HFFc6 (cell line): ENCODE results near the gene STRA6. TPM values are rescaled to one million over a fixed set of nuclear protein-coding genes. Genes with fewer than 3 reads are reported as not detected.
A peak's percentile ranks its signal among the peaks of the same experiment; 100 is the strongest.

ENCODE experiments used
- DNase-seq: peaks from one replicate; pipeline ENCODE4 v3.0.0-alpha.2; 2018
- H3K27ac Mint-ChIP-seq: 2 replicates; pipeline ENCODE4 v1.8.0; 2020; ENCODE audit warnings: mild to moderate bottlenecking, mixed read lengths
- H3K27me3 Mint-ChIP-seq: 2 replicates; pipeline ENCODE4 v1.8.0; 2021; ENCODE audit warnings: mild to moderate bottlenecking, moderate library complexity, mixed read lengths; ENCODE audit not compliant: insufficient read depth
- H3K36me3 Mint-ChIP-seq: 2 replicates; pipeline ENCODE4 v1.8.0; 2021; ENCODE audit warnings: low read depth, mixed read lengths
- H3K4me1 Mint-ChIP-seq: 2 replicates; pipeline ENCODE4 v1.8.0; 2020; ENCODE audit warnings: low read depth, mixed read lengths
- H3K4me3 Mint-ChIP-seq: 2 replicates; pipeline ENCODE4 v1.8.0; 2020; ENCODE audit warnings: mild to moderate bottlenecking, moderate library complexity, mixed read lengths
- H3K9me3 Mint-ChIP-seq: 2 replicates; pipeline ENCODE4 v1.8.0; 2020; ENCODE audit warnings: mild to moderate bottlenecking, mixed read lengths
- CTCF ChIP-seq: fragments of 200-600 bp; sonication (generic); IDR thresholded peaks from 2 replicates; pipeline ENCODE4 v1.5.0; 2021; ENCODE audit warnings: antibody characterized with exemption, mild to moderate bottlenecking
- total RNA-seq, 6 experiments: library from RNA; stranded (reverse); fragmentation: NEBNext Ultra II Directional; extraction: Animal tissue kit (Norgen Biotek cat#: 25700); gene quantifications; 2 replicates in 1 of 6; 3 replicates in 5 of 6; pipeline ENCODE4 v1.2.3, GENCODE V29; 2021

Gene STRA6
- total RNA-seq, 6 experiments from 2014 or later: 2.2 to 3.2 (median 2.6) TPM

- Mint-ChIP-seq H3K27me3 (no peaks in the 10 kb centered on the region; the same call in 1 of the 2 replicates), H3K4me3 (no peak overlapping the region), H3K4me1 (peaks cover 78% of the 10 kb centered on the region), H3K36me3 (no peaks in the 10 kb centered on the region), H3K27ac (no peak overlapping the region), H3K9me3 (no peaks in the 10 kb centered on the region)
- no peak for DNase-seq
- TF ChIP-seq CTCF: no peak
These were observed 5.2 kb downstream of the STRA6 start for GRCh38 chr15:74197176-74197965.

- peak; percentile 93 for DNase-seq
- Mint-ChIP-seq H3K36me3 (no peaks in the 10 kb centered on the region), H3K9me3 (no peaks in the 10 kb centered on the region), H3K4me1 (peaks cover 77% of the 10 kb centered on the region), H3K4me3 (no peak overlapping the region), H3K27ac (peak overlapping the region; percentile 63), H3K27me3 (no peaks in the 10 kb centered on the region; the same call in 1 of the 2 replicates)
- no peak for TF ChIP-seq CTCF
These were observed 6.4 kb downstream of the STRA6 start for GRCh38 chr15:74196175-74196574.

GRCh38 chr15:74194572-74195559, 7.7 kb downstream of the STRA6 start:
- no peak for TF ChIP-seq CTCF
- Mint-ChIP-seq H3K36me3 (no peaks in the 10 kb centered on the region), H3K4me3 (no peak overlapping the region), H3K4me1 (peaks cover 64% of the 10 kb centered on the region), H3K27ac (peak overlapping the region; percentile 75), H3K9me3 (no peaks in the 10 kb centered on the region), H3K27me3 (no peaks in the 10 kb centered on the region)
- no peak for DNase-seq

- TF ChIP-seq CTCF: no peak
- Mint-ChIP-seq H3K4me1 (peaks cover 59% of the 10 kb centered on the region), H3K36me3 (no peaks in the 10 kb centered on the region), H3K27me3 (no peaks in the 10 kb centered on the region), H3K27ac (peak overlapping the region; percentile 75), H3K9me3 (no peaks in the 10 kb centered on the region), H3K4me3 (no peak overlapping the region)
- DNase-seq: no peak
These were observed 8.7 kb downstream of the STRA6 start for GRCh38 chr15:74193905-74194304.

- Mint-ChIP-seq H3K9me3 (no peaks in the 10 kb centered on the region), H3K36me3 (no peaks in the 10 kb centered on the region), H3K27ac (peak overlapping the region; percentile 75), H3K4me1 (peaks cover 54% of the 10 kb centered on the region), H3K27me3 (no peaks in the 10 kb centered on the region), H3K4me3 (peak overlapping the region; percentile 24; the same call in 1 of the 2 replicates)
- peak; percentile 97 for DNase-seq
- TF ChIP-seq CTCF: no peak
These were observed 9.3 kb downstream of the STRA6 start for GRCh38 chr15:74193299-74193718.
